HepG2 (cell line): ENCODE measurements around the gene GLYR1. TPM values are rescaled to one million over a fixed set of nuclear protein-coding genes. Genes with fewer than 3 reads are reported as not detected.

Experiments
- FOXA1 ChIP-seq, 2 experiments: fragments of 450-650 bp in 1 of 2; sonication (generic) in 1 of 2; formaldehyde crosslinking in 1 of 2; IDR thresholded peaks; 2 replicates each; pipeline versions ENCODE4 v1.4.0 to v1.6.1; 2016 to 2020; ENCODE audit warnings: missing genetic modification reagents in 1 of 2
- FOXP4 ChIP-seq: sonication (generic); formaldehyde crosslinking; IDR thresholded peaks from 2 replicates; pipeline ENCODE4 v1.4.0; 2020; ENCODE audit warnings: missing genetic modification reagents
- GLI4 ChIP-seq: sonication (generic); formaldehyde crosslinking; IDR thresholded peaks from 2 replicates; pipeline ENCODE4 v1.5.1; 2020; ENCODE audit warnings: missing genetic modification reagents, mild to moderate bottlenecking, moderate library complexity, borderline replicate concordance
- HDAC6 ChIP-seq: fragments of 200-600 bp; sonication (generic); IDR thresholded peaks from 2 replicates; pipeline ENCODE4 v1.7.0; 2017; ENCODE audit warnings: mild to moderate bottlenecking, antibody characterized with exemption, low read length, low read depth
- HNF1B ChIP-seq: sonication (generic); formaldehyde crosslinking; IDR thresholded peaks from 2 replicates; pipeline ENCODE4 v1.5.1; 2020; ENCODE audit warnings: mild to moderate bottlenecking, moderate library complexity, missing genetic modification reagents
- MEF2D ChIP-seq: sonication (generic); formaldehyde crosslinking; IDR thresholded peaks from 2 replicates; pipeline ENCODE4 v1.5.1; 2020; ENCODE audit warnings: mild to moderate bottlenecking, missing genetic modification reagents
- MIXL1 ChIP-seq: IDR thresholded peaks from 2 replicates; pipeline ENCODE4 v1.6.1; 2016
- MTF1 ChIP-seq: sonication (generic); formaldehyde crosslinking; IDR thresholded peaks from 2 replicates; pipeline ENCODE4 v1.5.0; 2020; ENCODE audit warnings: missing genetic modification reagents
- NFAT5 ChIP-seq: sonication (generic); formaldehyde crosslinking; IDR thresholded peaks from 2 replicates; pipeline ENCODE4 v1.4.0; 2020; ENCODE audit warnings: missing genetic modification reagents
- SAP130 ChIP-seq: IDR thresholded peaks from 2 replicates; pipeline ENCODE4 v1.6.1; 2016; ENCODE audit warnings: low read depth
- ZFX ChIP-seq: sonication (generic); formaldehyde crosslinking; IDR thresholded peaks from 2 replicates; pipeline ENCODE4 v1.4.0; 2020; ENCODE audit warnings: mild to moderate bottlenecking, low read depth, missing genetic modification reagents, moderate library complexity
- ZKSCAN5 ChIP-seq: sonication (generic); formaldehyde crosslinking; IDR thresholded peaks from 2 replicates; pipeline ENCODE4 v1.5.1; 2020; ENCODE audit warnings: mild to moderate bottlenecking, missing genetic modification reagents
- ZNF124 ChIP-seq: sonication (generic); formaldehyde crosslinking; IDR thresholded peaks from 2 replicates; pipeline ENCODE4 v1.4.0; 2020; ENCODE audit warnings: missing genetic modification reagents
- ZNF451 ChIP-seq: sonication (generic); formaldehyde crosslinking; IDR thresholded peaks from 2 replicates; pipeline ENCODE4 v1.5.0; 2020; ENCODE audit warnings: mild to moderate bottlenecking, missing genetic modification reagents
- ZNF841 ChIP-seq: sonication (generic); formaldehyde crosslinking; IDR thresholded peaks from 2 replicates; pipeline ENCODE4 v1.8.1; 2023; ENCODE audit warnings: missing genetic modification reagents, borderline replicate concordance
- ZNF879 ChIP-seq: sonication (generic); formaldehyde crosslinking; IDR thresholded peaks from 2 replicates; pipeline ENCODE4 v1.8.1; 2023; ENCODE audit warnings: missing genetic modification reagents
- ZSCAN5A ChIP-seq: sonication (generic); formaldehyde crosslinking; IDR thresholded peaks from 2 replicates; pipeline ENCODE4 v1.8.0; 2022; ENCODE audit warnings: mild to moderate bottlenecking, missing genetic modification reagents, borderline replicate concordance
- polyA plus RNA-seq, 8 experiments: library from polyadenylated mRNA; depleted of rRNA in 3 of 8; stranded (reverse) in 7 of 8; unstranded in 1 of 8; fragments of >200 nt; fragmentation: Illumina TruSeq in 4 of 8; extraction: Trizol in 4 of 8; gene quantifications; 2 replicates each; pipeline versions ENCODE4 v1.2.1 to v1.2.3, GENCODE V29; 2011 to 2016; ENCODE audit warnings: low read depth in 4 of 8, missing spikeins in 1 of 8, mixed read lengths in 1 of 8; ENCODE audit not compliant: insufficient read depth in 1 of 8
- total RNA-seq, 5 experiments: library from RNA; depleted of rRNA; stranded (reverse); fragments of >200 nt; fragmentation: Illumina TruSeq; extraction: Trizol; gene quantifications; 2 replicates each; pipeline ENCODE4 v1.2.3, GENCODE V29; 2016; ENCODE audit warnings: low read depth in 1 of 5
- TF ChIP-seq, protein P1 (sequence below), 2 experiments: fragments of 450-650 bp in 1 of 2; sonication (generic) in 1 of 2; formaldehyde crosslinking; IDR thresholded peaks; 2 replicates each; pipeline versions ENCODE4 v1.5.0 to v1.8.0; 2020 to 2022; ENCODE audit warnings: mild to moderate bottlenecking in 1 of 2, missing genetic modification reagents in 1 of 2

GLYR1 gene
- total and polyA plus RNA-seq, 2 of the 13 experiments (the other 11 are each of a cell fraction or from before 2014, with no cell fraction given): 28.3 to 48.7 TPM

DNA sequence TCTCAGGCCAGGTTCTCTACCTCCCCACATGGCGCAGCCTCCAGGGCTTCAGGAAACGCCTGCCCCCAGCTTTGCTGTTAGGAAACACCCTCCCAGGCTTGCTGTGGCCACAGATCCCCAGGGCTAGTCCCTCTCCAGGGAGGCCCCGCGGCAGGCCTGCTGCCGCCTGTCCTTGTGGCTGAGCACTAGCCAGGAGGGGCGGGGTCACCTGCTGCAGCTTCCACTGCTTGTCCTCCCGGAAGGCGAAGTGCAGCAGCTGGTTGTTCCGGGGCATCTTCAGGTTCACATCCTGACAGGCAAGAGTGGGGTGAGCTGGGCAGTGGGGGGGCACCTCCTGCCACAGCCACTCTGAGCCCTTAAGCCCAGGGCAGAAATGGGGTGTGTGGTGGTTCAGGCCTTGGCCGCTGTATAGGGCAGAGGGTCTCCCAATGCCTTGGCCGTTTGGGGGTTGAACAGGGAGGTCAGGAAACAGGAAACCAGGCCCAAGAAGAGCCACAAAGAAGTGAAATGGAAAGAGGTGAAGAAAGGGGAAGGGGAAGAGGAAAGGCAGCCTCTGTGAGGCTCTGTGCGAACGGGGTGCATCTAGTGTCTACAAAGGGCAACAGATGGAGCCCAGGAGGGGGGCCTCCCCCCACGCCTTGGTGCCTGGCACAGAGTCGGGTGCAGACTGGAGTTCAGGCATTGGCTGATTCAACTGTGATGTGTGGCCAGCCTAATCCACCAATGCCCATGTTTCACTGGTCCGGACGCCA is 46.6 kb downstream of the GLYR1 start (continued):
- TF ChIP-seq, protein P1, sequence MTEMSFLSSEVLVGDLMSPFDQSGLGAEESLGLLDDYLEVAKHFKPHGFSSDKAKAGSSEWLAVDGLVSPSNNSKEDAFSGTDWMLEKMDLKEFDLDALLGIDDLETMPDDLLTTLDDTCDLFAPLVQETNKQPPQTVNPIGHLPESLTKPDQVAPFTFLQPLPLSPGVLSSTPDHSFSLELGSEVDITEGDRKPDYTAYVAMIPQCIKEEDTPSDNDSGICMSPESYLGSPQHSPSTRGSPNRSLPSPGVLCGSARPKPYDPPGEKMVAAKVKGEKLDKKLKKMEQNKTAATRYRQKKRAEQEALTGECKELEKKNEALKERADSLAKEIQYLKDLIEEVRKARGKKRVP (CRISPR knock-in tag; IDR thresholded peaks at IDR 0.05): no peak
- TF ChIP-seq HDAC6 (no peak), ZNF451 (CRISPR knock-in tag) (no peak), MTF1 (CRISPR knock-in tag) (no peak), ZKSCAN5 (CRISPR knock-in tag) (no peak), FOXP4 (CRISPR knock-in tag) (no peak), MIXL1 (no peak), MEF2D (CRISPR knock-in tag) (peak; percentile 26; the same call in 1 of the 2 replicates), GLI4 (CRISPR knock-in tag) (no peak), NFAT5 (CRISPR knock-in tag) (no peak), ZSCAN5A (CRISPR knock-in tag) (no peak), SAP130 (CRISPR knock-in tag) (peak; percentile 84), HNF1B (CRISPR knock-in tag) (peak; percentile 80; the same call in 1 of the 2 replicates), ZNF879 (CRISPR knock-in tag) (no peak), FOXA1 (IDR thresholded peaks at IDR 0.05) (no peak), FOXA1 (CRISPR knock-in tag; IDR thresholded peaks at IDR 0.05) (no peak), ZNF124 (no peak), ZFX (peak; percentile 77), ZNF841 (CRISPR knock-in tag) (no peak)
